ENCODE data around the gene ZNF587. TPM values are rescaled to one million over a fixed set of nuclear protein-coding genes. Genes with fewer than 3 reads are reported as not detected.

ZNF587 gene
- total and polyA plus RNA-seq, 2 of the 13 experiments (the other 11 are each of a cell fraction or from before 2014, with no cell fraction given) = 8.7 to 17.5 TPM

DNA sequence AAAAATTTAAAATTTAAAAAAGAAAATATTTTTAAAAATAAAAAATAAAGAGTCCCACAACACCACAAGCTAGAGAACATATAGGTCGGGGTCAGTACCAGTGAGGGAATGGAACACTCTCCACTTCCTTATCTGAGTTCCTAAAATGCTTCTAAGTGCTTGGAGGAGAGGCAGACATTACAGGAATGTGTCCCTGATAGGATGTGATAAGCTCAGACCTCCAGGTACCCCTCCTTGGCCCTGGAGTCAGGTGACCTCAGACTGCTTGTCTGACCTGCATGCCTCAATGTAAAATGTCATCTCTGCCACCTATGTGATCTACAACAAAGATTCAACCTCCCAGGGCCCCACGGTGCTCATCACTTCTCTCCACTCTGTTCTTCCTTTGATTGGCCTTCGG lies 36.4 kb downstream of the ZNF587 start:
- H3K27ac ChIP-seq (ENCODE audit: extremely low read length, insufficient read depth, low read length) = no peak overlapping the region
- POLR2A ChIA-PET = no interaction called here

More for the DNA sequence above, 36.4 kb downstream of the ZNF587 start:
- WGBS (ENCODE audit: low lambda C conversion rate) = 80% methylated on average over 3 of the region's 3 CpGs
- no peaks in the 10 kb centered on the region for H3K9me3 ChIP-seq (ENCODE audit: low read length)
- H3K79me2 ChIP-seq (ENCODE audit: insufficient read depth, low read length) = no peaks in the 10 kb centered on the region
- CTCF ChIA-PET (ENCODE audit: low intra/inter-chr PET ratio, low total read pairs) = no interaction called here
- no peaks in the 10 kb centered on the region for H4K20me1 ChIP-seq (ENCODE audit: insufficient read depth, low read length)
- ATAC-seq (no peak), FAIRE-seq (no peak), DNase-seq (ENCODE audit: low spot score) (no peak)
- no peaks in the 10 kb centered on the region for H3K4me1 ChIP-seq (ENCODE audit: insufficient read depth, low read length)
- in situ Hi-C loops (cut with HindIII; ENCODE audit: extremely low pct_ligation_motif_present, low pct_unique_long_range_greater_than_20kb) = no loop called here
- H2AFZ ChIP-seq (ENCODE audit: low read length) = no peak overlapping the region
- H3K27me3 ChIP-seq (ENCODE audit: control insufficient read depth in 1 of 2, insufficient read depth in 2 of 2, low read length in 2 of 2) = no peaks in the 10 kb centered on the region
- no peaks in the 10 kb centered on the region for H3K36me3 ChIP-seq (replicated peaks in 1 of 2; ENCODE audit: control insufficient read depth in 1 of 2, insufficient read depth in 2 of 2, low read length in 2 of 2)
- H3K9ac ChIP-seq (ENCODE audit: insufficient read depth, low read depth, low read length) = no peak overlapping the region
- BruUV-seq (replicated peaks) = no TSS peak
- no peak overlapping the region for H3K4me3 ChIP-seq (replicated peaks in 1 of 3; ENCODE audit: insufficient read depth in 1 of 3, low read depth in 2 of 3, low read length in 3 of 3)
- no peak overlapping the region for H3K4me2 ChIP-seq (ENCODE audit: low read depth, low read length)
- intact Hi-C loops (cut with micrococcal nuclease; ENCODE audit: unreplicated experiment) = no loop called here
- TF ChIP-seq ZNF446 (CRISPR knock-in tag; IDR thresholded peaks at IDR 0.05) = no peak
- TF ChIP-seq EEA1 (CRISPR knock-in tag; IDR thresholded peaks at IDR 0.05; ENCODE audit: borderline replicate concordance) = no peak
- no peak for TF ChIP-seq PHF21A (CRISPR knock-in tag; IDR thresholded peaks at IDR 0.05)
- TF ChIP-seq ZNF75D (CRISPR knock-in tag; IDR thresholded peaks at IDR 0.05; ENCODE audit: borderline replicate concordance) = no peak
- TF ChIP-seq RBM39 (IDR thresholded peaks at IDR 0.05; ENCODE audit: low read depth, low read length, poor library complexity, severe bottlenecking) = no peak
- no peak for TF ChIP-seq CREB1 (IDR thresholded peaks at IDR 0.05)
- TF ChIP-seq CREB1 (CRISPR knock-in tag; IDR thresholded peaks at IDR 0.05) = no peak
- TF ChIP-seq ZNF3 (CRISPR knock-in tag; IDR thresholded peaks at IDR 0.05) = no peak
- TF ChIP-seq, protein P1, sequence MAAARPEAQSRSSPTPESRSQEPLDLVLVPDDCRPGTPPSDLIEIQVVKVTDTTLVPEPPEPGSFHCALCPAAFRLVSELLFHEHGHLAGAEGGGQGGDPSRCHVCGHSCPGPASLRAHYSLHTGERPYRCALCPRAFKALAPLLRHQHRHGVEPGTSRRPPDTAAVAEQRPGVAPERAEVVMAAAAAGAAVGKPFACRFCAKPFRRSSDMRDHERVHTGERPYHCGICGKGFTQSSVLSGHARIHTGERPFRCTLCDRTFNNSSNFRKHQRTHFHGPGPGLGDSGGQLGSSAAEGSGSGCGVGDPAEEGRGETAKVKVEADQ (CRISPR knock-in tag; IDR thresholded peaks at IDR 0.05; ENCODE audit: borderline replicate concordance) = no peak
- no peak for TF ChIP-seq EED (CRISPR knock-in tag; IDR thresholded peaks at IDR 0.05)
- TF ChIP-seq KDM5A (IDR thresholded peaks at IDR 0.05; ENCODE audit: borderline replicate concordance, low read length) = no peak
- TF ChIP-seq ZNF616 (CRISPR knock-in tag; IDR thresholded peaks at IDR 0.05; ENCODE audit: low read depth) = no peak
- no peak for TF ChIP-seq SP5 (CRISPR knock-in tag; IDR thresholded peaks at IDR 0.05; ENCODE audit: borderline replicate concordance, low read depth)
- TF ChIP-seq HBP1 (CRISPR knock-in tag; IDR thresholded peaks at IDR 0.05; ENCODE audit: low read depth) = no peak
